ENCODE results near the gene POLR1A. TPM values are rescaled to one million over a fixed set of nuclear protein-coding genes. Genes with fewer than 3 reads are reported as not detected.

Gene POLR1A
- total RNA-seq, 1 experiment from 2014 or later: 62.6 TPM

GRCh38 chr2:86097114-86097896, 8.4 kb downstream of the POLR1A start:
- no peaks in the 10 kb centered on the region for H3K27me3 ChIP-seq (ENCODE audit: control insufficient read depth, insufficient read depth, low read length)
- no peaks in the 10 kb centered on the region for H3K4me1 ChIP-seq (ENCODE audit: control insufficient read depth, insufficient read depth, low read length)
- intact Hi-C loops (cut with micrococcal nuclease; ENCODE audit: unreplicated experiment) (no loop called here), in situ Hi-C loops (cut with HindIII; ENCODE audit: low pct_unique_long_range_greater_than_20kb, low sequenced_read_pairs) (no loop called here)
- no peak overlapping the region for H3K27ac ChIP-seq (ENCODE audit: low read length)
- CTCF ChIA-PET: no interaction called here
- peaks cover 25% of the 10 kb centered on the region for H3K36me3 ChIP-seq (ENCODE audit: control insufficient read depth, insufficient read depth, low read length)
- DNase-seq (ENCODE audit: low read depth, low spot score) (no peak), ATAC-seq (no peak)
- no peak overlapping the region for H3K4me3 ChIP-seq (ENCODE audit: low read depth in 2 of 2, low read length in 2 of 2)
- no TSS peak for BruUV-seq (replicated peaks)
- POLR2A ChIA-PET: no interaction called here
- H3K9me3 ChIP-seq (ENCODE audit: control insufficient read depth, insufficient read depth, low read depth, low read length): no peaks in the 10 kb centered on the region
- no peak for TF ChIP-seq TCF7L2 (IDR thresholded peaks at IDR 0.05; ENCODE audit: low read depth, low read length)
- TF ChIP-seq POLR2AphosphoS5 (IDR thresholded peaks at IDR 0.05; ENCODE audit: low read depth, low read length): no peak
- TF ChIP-seq CTCF (IDR thresholded peaks at IDR 0.05): no peak
- no peak for TF ChIP-seq SIN3A (IDR thresholded peaks at IDR 0.05; ENCODE audit: borderline replicate concordance, insufficient read depth, low read depth, low read length)
- no peak for TF ChIP-seq REST (IDR thresholded peaks at IDR 0.05; ENCODE audit: insufficient read depth in 1 of 2, low read depth in 2 of 2, low read length in 1 of 2)

GRCh38 chr2:86094229-86094628, 11.5 kb downstream of the POLR1A start:
- DNase-seq (ENCODE audit: low read depth, low spot score): no peak

More at GRCh38 chr2:86094229-86094628, 11.5 kb downstream of the POLR1A start:
- TSS peak; percentile 7 for BruUV-seq (replicated peaks)
- ChIA-PET CTCF (no interaction called here), POLR2A (no interaction called here)
- Histone ChIP-seq H3K9me3 (ENCODE audit: control insufficient read depth, insufficient read depth, low read depth, low read length) (no peaks in the 10 kb centered on the region), H3K27ac (ENCODE audit: low read length) (no peak overlapping the region), H3K4me1 (ENCODE audit: control insufficient read depth, insufficient read depth, low read length) (no peaks in the 10 kb centered on the region), H3K4me3 (ENCODE audit: low read depth in 2 of 2, low read length in 2 of 2) (no peak overlapping the region), H3K27me3 (ENCODE audit: control insufficient read depth, insufficient read depth, low read length) (no peaks in the 10 kb centered on the region), H3K36me3 (ENCODE audit: control insufficient read depth, insufficient read depth, low read length) (peaks cover 34% of the 10 kb centered on the region)
- intact Hi-C loops (cut with micrococcal nuclease; ENCODE audit: unreplicated experiment): no loop called here
- no peak for TF ChIP-seq POLR2AphosphoS5 (IDR thresholded peaks at IDR 0.05; ENCODE audit: low read depth, low read length)
- no peak for TF ChIP-seq TCF7L2 (IDR thresholded peaks at IDR 0.05; ENCODE audit: low read depth, low read length)
- no peak for TF ChIP-seq SIN3A (IDR thresholded peaks at IDR 0.05; ENCODE audit: borderline replicate concordance, insufficient read depth, low read depth, low read length)
- TF ChIP-seq CTCF (IDR thresholded peaks at IDR 0.05): no peak
- TF ChIP-seq REST (IDR thresholded peaks at IDR 0.05; ENCODE audit: insufficient read depth in 1 of 2, low read depth in 2 of 2, low read length in 1 of 2): no peak
- in situ Hi-C loops (cut with HindIII; ENCODE audit: low pct_unique_long_range_greater_than_20kb, low sequenced_read_pairs): no loop called here
- no peak for ATAC-seq

All from Panc1 (cell line).